ENCODE measurements around the gene DPYSL4. TPM values are rescaled to one million over a fixed set of nuclear protein-coding genes. Genes with fewer than 3 reads are reported as not detected.
"Not testable (repeated sequence)": the region's sequence is repeated elsewhere in the genome, so short reads cannot be mapped to it uniquely, and the experiment has no call there.

The DPYSL4 gene
- total RNA-seq, 1 experiment from 2014 or later = 9.9 TPM

DNA sequence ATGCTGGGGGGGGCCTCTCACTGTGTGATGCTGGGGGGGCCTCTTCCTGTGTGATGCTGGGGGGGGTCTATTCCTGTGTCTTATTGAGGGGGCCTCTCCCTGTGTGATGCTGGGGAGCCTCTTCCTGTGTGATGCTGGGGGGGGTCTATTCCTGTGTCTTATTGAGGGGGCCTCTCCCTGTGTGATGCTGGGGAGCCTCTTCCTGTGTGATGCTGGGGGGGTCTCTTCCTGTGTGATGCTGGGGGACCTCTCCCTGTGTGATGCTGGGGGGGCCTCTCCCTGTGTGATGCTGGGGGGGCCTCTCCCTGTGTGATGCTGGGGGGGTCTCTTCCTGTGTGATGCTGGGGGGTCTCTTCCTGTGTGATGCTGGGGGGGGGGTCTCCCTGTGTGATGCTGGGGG lies 26.5 kb upstream of the DPYSL4 start:
- H3K9me3 ChIP-seq (ENCODE audit: control insufficient read depth, insufficient read depth, low read depth, low read length); BruUV-seq (replicated peaks); CTCF ChIA-PET; POLR2A ChIA-PET; H3K4me1 ChIP-seq (ENCODE audit: control insufficient read depth, insufficient read depth, low read length); H3K36me3 ChIP-seq (ENCODE audit: control insufficient read depth, insufficient read depth, low read length); intact Hi-C loops (cut with micrococcal nuclease; ENCODE audit: unreplicated experiment); H3K27ac ChIP-seq (ENCODE audit: low read length); DNase-seq (ENCODE audit: low read depth, low spot score); ATAC-seq; H3K27me3 ChIP-seq (ENCODE audit: control insufficient read depth, insufficient read depth, low read length); in situ Hi-C loops (cut with HindIII; ENCODE audit: low pct_unique_long_range_greater_than_20kb, low sequenced_read_pairs); H3K4me3 ChIP-seq (ENCODE audit: low read depth in 2 of 2, low read length in 2 of 2): not testable (repeated sequence)

DNA sequence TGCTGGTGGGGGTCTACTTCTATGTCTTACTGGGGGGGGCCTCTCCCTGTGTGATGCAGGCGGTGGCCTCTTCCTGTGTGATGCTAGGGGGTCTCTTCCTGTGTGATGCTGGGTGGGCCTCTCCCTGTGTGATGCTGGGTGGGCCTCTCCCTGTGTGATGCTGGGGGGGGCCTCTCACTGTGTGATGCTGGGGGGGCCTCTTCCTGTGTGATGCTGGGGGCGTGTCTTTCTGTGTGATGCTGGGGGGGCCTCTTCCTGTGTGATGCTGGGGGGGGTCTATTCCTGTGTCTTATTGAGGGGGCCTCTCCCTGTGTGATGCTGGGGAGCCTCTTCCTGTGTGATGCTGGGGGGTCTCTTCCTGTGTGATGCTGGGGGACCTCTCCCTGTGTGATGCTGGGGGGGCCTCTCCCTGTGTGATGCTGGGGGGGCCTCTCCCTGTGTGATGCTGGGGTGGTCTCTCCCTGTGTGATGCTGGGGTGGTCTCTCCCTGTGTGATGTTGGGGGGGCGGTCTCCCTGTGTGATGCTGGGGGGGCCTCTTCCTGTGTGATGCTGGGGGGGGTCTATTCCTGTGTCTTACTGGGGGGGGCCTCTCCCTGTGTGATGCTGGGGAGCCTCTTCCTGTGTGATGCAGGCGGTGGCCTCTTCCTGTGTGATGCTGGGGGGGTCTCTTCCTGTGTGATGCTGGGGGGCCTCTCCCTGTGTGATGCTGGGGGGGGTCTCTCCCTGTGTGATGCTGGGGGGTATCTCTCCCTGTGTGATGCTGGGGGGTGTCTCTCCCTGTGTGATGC lies 25.7 kb upstream of the DPYSL4 start:
- H3K9me3 ChIP-seq (ENCODE audit: control insufficient read depth, insufficient read depth, low read depth, low read length); H3K27ac ChIP-seq (ENCODE audit: low read length); intact Hi-C loops (cut with micrococcal nuclease; ENCODE audit: unreplicated experiment); BruUV-seq (replicated peaks); POLR2A ChIA-PET; CTCF ChIA-PET; H3K27me3 ChIP-seq (ENCODE audit: control insufficient read depth, insufficient read depth, low read length); H3K4me3 ChIP-seq (ENCODE audit: low read depth in 2 of 2, low read length in 2 of 2); H3K36me3 ChIP-seq (ENCODE audit: control insufficient read depth, insufficient read depth, low read length); H3K4me1 ChIP-seq (ENCODE audit: control insufficient read depth, insufficient read depth, low read length); in situ Hi-C loops (cut with HindIII; ENCODE audit: low pct_unique_long_range_greater_than_20kb, low sequenced_read_pairs); DNase-seq (ENCODE audit: low read depth, low spot score); ATAC-seq: not testable (repeated sequence)

DNA sequence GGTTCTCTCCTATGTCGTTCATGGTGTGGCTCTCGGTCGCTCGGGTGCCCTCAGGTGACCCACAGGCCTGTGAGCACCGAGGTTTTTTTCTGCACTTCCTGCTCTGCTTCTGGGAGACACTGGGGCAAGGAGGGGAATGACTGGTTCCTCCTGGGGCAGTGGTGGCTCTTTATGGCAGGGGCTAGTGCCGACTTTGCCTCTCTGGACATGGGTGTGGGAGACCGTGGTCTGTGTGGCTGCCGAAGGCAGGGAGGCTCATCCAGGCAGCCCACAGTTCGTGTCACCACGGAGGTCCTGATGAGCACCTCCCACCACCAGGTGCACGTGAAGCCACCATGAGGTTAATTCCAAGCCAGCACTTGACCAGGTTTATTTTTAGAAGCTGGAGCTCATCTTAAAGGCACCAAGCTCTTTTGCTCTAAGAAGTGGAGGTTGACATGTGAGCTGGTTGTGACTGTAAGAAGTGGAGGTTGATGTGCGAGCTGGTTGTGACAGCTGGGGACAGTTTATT lies 24.7 kb upstream of the DPYSL4 start:
- ATAC-seq = no peak
- H3K27ac ChIP-seq (ENCODE audit: low read length) = no peak overlapping the region
- no TSS peak for BruUV-seq (replicated peaks)
- POLR2A ChIA-PET = no interaction called here
- in situ Hi-C loops (cut with HindIII; ENCODE audit: low pct_unique_long_range_greater_than_20kb, low sequenced_read_pairs) = no loop called here
- CTCF ChIA-PET = no interaction called here
- no peaks in the 10 kb centered on the region for H3K36me3 ChIP-seq (ENCODE audit: control insufficient read depth, insufficient read depth, low read length)
- peaks cover 8% of the 10 kb centered on the region for H3K4me1 ChIP-seq (ENCODE audit: control insufficient read depth, insufficient read depth, low read length)
- no peaks in the 10 kb centered on the region for H3K27me3 ChIP-seq (ENCODE audit: control insufficient read depth, insufficient read depth, low read length)
- H3K4me3 ChIP-seq (ENCODE audit: low read depth in 2 of 2, low read length in 2 of 2) = no peak overlapping the region
- intact Hi-C loops (cut with micrococcal nuclease; ENCODE audit: unreplicated experiment) = no loop called here
- no peaks in the 10 kb centered on the region for H3K9me3 ChIP-seq (ENCODE audit: control insufficient read depth, insufficient read depth, low read depth, low read length)
- DNase-seq (ENCODE audit: low read depth, low spot score) = no peak
- TF ChIP-seq TCF7L2 (IDR thresholded peaks at IDR 0.05; ENCODE audit: low read depth, low read length) (no peak), SIN3A (IDR thresholded peaks at IDR 0.05; ENCODE audit: borderline replicate concordance, insufficient read depth, low read depth, low read length) (no peak), POLR2AphosphoS5 (IDR thresholded peaks at IDR 0.05; ENCODE audit: low read depth, low read length) (no peak)
- TF ChIP-seq, protein P1, sequence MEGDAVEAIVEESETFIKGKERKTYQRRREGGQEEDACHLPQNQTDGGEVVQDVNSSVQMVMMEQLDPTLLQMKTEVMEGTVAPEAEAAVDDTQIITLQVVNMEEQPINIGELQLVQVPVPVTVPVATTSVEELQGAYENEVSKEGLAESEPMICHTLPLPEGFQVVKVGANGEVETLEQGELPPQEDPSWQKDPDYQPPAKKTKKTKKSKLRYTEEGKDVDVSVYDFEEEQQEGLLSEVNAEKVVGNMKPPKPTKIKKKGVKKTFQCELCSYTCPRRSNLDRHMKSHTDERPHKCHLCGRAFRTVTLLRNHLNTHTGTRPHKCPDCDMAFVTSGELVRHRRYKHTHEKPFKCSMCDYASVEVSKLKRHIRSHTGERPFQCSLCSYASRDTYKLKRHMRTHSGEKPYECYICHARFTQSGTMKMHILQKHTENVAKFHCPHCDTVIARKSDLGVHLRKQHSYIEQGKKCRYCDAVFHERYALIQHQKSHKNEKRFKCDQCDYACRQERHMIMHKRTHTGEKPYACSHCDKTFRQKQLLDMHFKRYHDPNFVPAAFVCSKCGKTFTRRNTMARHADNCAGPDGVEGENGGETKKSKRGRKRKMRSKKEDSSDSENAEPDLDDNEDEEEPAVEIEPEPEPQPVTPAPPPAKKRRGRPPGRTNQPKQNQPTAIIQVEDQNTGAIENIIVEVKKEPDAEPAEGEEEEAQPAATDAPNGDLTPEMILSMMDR (IDR thresholded peaks at IDR 0.05) = no peak
- TF ChIP-seq, protein P2, sequence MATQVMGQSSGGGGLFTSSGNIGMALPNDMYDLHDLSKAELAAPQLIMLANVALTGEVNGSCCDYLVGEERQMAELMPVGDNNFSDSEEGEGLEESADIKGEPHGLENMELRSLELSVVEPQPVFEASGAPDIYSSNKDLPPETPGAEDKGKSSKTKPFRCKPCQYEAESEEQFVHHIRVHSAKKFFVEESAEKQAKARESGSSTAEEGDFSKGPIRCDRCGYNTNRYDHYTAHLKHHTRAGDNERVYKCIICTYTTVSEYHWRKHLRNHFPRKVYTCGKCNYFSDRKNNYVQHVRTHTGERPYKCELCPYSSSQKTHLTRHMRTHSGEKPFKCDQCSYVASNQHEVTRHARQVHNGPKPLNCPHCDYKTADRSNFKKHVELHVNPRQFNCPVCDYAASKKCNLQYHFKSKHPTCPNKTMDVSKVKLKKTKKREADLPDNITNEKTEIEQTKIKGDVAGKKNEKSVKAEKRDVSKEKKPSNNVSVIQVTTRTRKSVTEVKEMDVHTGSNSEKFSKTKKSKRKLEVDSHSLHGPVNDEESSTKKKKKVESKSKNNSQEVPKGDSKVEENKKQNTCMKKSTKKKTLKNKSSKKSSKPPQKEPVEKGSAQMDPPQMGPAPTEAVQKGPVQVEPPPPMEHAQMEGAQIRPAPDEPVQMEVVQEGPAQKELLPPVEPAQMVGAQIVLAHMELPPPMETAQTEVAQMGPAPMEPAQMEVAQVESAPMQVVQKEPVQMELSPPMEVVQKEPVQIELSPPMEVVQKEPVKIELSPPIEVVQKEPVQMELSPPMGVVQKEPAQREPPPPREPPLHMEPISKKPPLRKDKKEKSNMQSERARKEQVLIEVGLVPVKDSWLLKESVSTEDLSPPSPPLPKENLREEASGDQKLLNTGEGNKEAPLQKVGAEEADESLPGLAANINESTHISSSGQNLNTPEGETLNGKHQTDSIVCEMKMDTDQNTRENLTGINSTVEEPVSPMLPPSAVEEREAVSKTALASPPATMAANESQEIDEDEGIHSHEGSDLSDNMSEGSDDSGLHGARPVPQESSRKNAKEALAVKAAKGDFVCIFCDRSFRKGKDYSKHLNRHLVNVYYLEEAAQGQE (IDR thresholded peaks at IDR 0.05; ENCODE audit: insufficient read depth in 1 of 2, low read depth in 2 of 2, low read length in 1 of 2) = no peak

Measured in Panc1 (cell line).